ENCODE data around the gene EXOG. TPM values are rescaled to one million over a fixed set of nuclear protein-coding genes. Genes with fewer than 3 reads are reported as not detected.

Gene EXOG
- polyA plus RNA-seq, 3 donors, result 1.6 to 5.4 (median 2.4) TPM

GRCh38 chr3:38560996-38561717 is 65.0 kb downstream of the EXOG start:
- no peak for TF ChIP-seq CTCF (IDR thresholded peaks at IDR 0.05)
- Histone ChIP-seq H3K27me3 (ENCODE audit: control insufficient read depth in 2 of 2, insufficient read depth in 2 of 2, low read length in 2 of 2) (no peaks in the 10 kb centered on the region), H3K79me2 (ENCODE audit: insufficient read depth, low read length) (no peaks in the 10 kb centered on the region), H3K4me1 (ENCODE audit: control insufficient read depth in 1 of 2, insufficient read depth in 2 of 2, low read length in 2 of 2) (no peaks in the 10 kb centered on the region), H3K9me3 (replicated peaks in 1 of 2; ENCODE audit: control insufficient read depth in 1 of 2, insufficient read depth in 1 of 2, low read length in 2 of 2) (no peaks in the 10 kb centered on the region), H3K27ac (ENCODE audit: low read depth in 1 of 2, low read length in 2 of 2) (no peak overlapping the region), H3K4me2 (replicated peaks; ENCODE audit: extremely low read depth, low read length, poor library complexity, severe bottlenecking) (no peak overlapping the region), H4K20me1 (ENCODE audit: insufficient read depth, low read length) (no peaks in the 10 kb centered on the region), H3K36me3 (replicated peaks in 1 of 2; ENCODE audit: control insufficient read depth in 1 of 2, insufficient read depth in 2 of 2, low read length in 2 of 2) (no peaks in the 10 kb centered on the region), H3K4me3 (replicated peaks in 1 of 3; ENCODE audit: low read depth in 2 of 3, low read length in 3 of 3) (no peak overlapping the region), H2AFZ (ENCODE audit: insufficient read depth, low read depth, low read length, poor library complexity, severe bottlenecking) (no peak overlapping the region), H3K9ac (ENCODE audit: insufficient read depth, low read length, poor library complexity, severe bottlenecking) (no peak overlapping the region)
- H3K36me3 Mint-ChIP-seq, result no peaks in the 10 kb centered on the region
- H3K4me1 Mint-ChIP-seq, result peaks cover 2% of the 10 kb centered on the region
- H3K9me3 Mint-ChIP-seq, result peaks cover 0 to 4% (median 0%) of the 10 kb centered on the region in 7 donors
- WGBS (ENCODE audit: insufficient coverage), result 83% methylated on average over 3 of the region's 7 CpGs
- H3K4me3 Mint-ChIP-seq, result no peak overlapping the region
- intact Hi-C loops (cut with micrococcal nuclease), result no loop called here
- peaks cover 3 to 11% (median 8%) of the 10 kb centered on the region in 3 donors for H3K27me3 Mint-ChIP-seq (ENCODE audit: low read depth in 3 of 3)
- no peak overlapping the region for H3K27ac Mint-ChIP-seq
- DNase-seq, result no peak

- H3K4me1 Mint-ChIP-seq, result peaks cover 8% of the 10 kb centered on the region
- WGBS (ENCODE audit: insufficient coverage), result 83% methylated on average over 7 of the region's 10 CpGs
These were observed 65.8 kb downstream of the EXOG start for GRCh38 chr3:38561746-38562466.

More at GRCh38 chr3:38561746-38562466, 65.8 kb downstream of the EXOG start:
- Histone ChIP-seq H4K20me1 (ENCODE audit: insufficient read depth, low read length) (no peaks in the 10 kb centered on the region), H2AFZ (ENCODE audit: insufficient read depth, low read depth, low read length, poor library complexity, severe bottlenecking) (no peak overlapping the region), H3K9me3 (replicated peaks in 1 of 2; ENCODE audit: control insufficient read depth in 1 of 2, insufficient read depth in 1 of 2, low read length in 2 of 2) (no peaks in the 10 kb centered on the region), H3K36me3 (replicated peaks in 1 of 2; ENCODE audit: control insufficient read depth in 1 of 2, insufficient read depth in 2 of 2, low read length in 2 of 2) (no peaks in the 10 kb centered on the region), H3K27me3 (ENCODE audit: control insufficient read depth in 2 of 2, insufficient read depth in 2 of 2, low read length in 2 of 2) (no peaks in the 10 kb centered on the region), H3K9ac (ENCODE audit: insufficient read depth, low read length, poor library complexity, severe bottlenecking) (no peak overlapping the region), H3K79me2 (ENCODE audit: insufficient read depth, low read length) (no peaks in the 10 kb centered on the region), H3K4me3 (replicated peaks in 1 of 3; ENCODE audit: low read depth in 2 of 3, low read length in 3 of 3) (no peak overlapping the region), H3K4me2 (replicated peaks; ENCODE audit: extremely low read depth, low read length, poor library complexity, severe bottlenecking) (no peak overlapping the region), H3K27ac (ENCODE audit: low read depth in 1 of 2, low read length in 2 of 2) (no peak overlapping the region), H3K4me1 (ENCODE audit: control insufficient read depth in 1 of 2, insufficient read depth in 2 of 2, low read length in 2 of 2) (no peaks in the 10 kb centered on the region)
- TF ChIP-seq CTCF (IDR thresholded peaks at IDR 0.05), result no peak
- Mint-ChIP-seq H3K36me3 (no peaks in the 10 kb centered on the region), H3K27ac (no peak overlapping the region), H3K4me3 (no peak overlapping the region), H3K27me3 (ENCODE audit: low read depth in 3 of 3) (peaks cover 0 to 9% (median 8%) of the 10 kb centered on the region in 3 donors), H3K9me3 (peaks cover 0 to 4% (median 0%) of the 10 kb centered on the region in 7 donors)
- DNase-seq, result no peak
- intact Hi-C loops (cut with micrococcal nuclease), result no loop called here
